Bronchial epithelial cell (primary cell): ENCODE measurements around the gene ACOT6. TPM values are rescaled to one million over a fixed set of nuclear protein-coding genes. Genes with fewer than 3 reads are reported as not detected.
A peak's percentile ranks its signal among the peaks of the same experiment; 100 is the strongest.
"Not testable (repeated sequence)": the region's sequence is repeated elsewhere in the genome, so short reads cannot be mapped to it uniquely, and the experiment has no call there.

ENCODE experiments used
- DNase-seq: peaks from one replicate; pipeline ENCODE4 v3.0.0-alpha.2; 2010; ENCODE audit warnings: low read depth
- FAIRE-seq: peaks from 2 replicates; lab custom pipeline; 2011; peaks lifted over from hg19 to GRCh38; lab: Jason Lieb, UNC
- H3K27me3 ChIP-seq: 2 replicates; pipeline ENCODE4 v1.5.1; 2011; ENCODE audit warnings: low read length; ENCODE audit not compliant: control insufficient read depth, insufficient read depth
- H3K36me3 ChIP-seq: 2 replicates; pipeline ENCODE4 v1.5.1; 2011; ENCODE audit warnings: low read length; ENCODE audit not compliant: control insufficient read depth, insufficient read depth
- H3K4me3 ChIP-seq: 2 replicates; pipeline ENCODE4 v1.5.1; 2011; ENCODE audit warnings: mild to moderate bottlenecking, low read depth, low read length, control low read depth
- CTCF ChIP-seq: IDR thresholded peaks from 2 replicates; pipeline ENCODE4 v1.5.1; 2011; ENCODE audit warnings: mild to moderate bottlenecking, moderate library complexity, low read length, control low read depth, inconsistent platforms; ENCODE audit not compliant: insufficient read depth, severe bottlenecking
- total RNA-seq: library from RNA; depleted of rRNA; stranded (reverse); fragments of >200 nt; gene quantifications from 2 replicates; pipeline ENCODE4 v1.2.1, GENCODE V29; 2014

Gene ACOT6
- not detected in 2 replicates for total RNA-seq

GRCh38 chr14:73612339-73613045 lies at the start of gene ACOT6:
ACOT6 (plus strand) TSS chr14:73612517; CDS start chr14:73612572, 55 bp downstream.
- no peak for FAIRE-seq
- peak; percentile 55 for DNase-seq
- H3K4me3 ChIP-seq: peak within 1 kb of the TSS; percentile 53
- no peaks in the 10 kb centered on the region for H3K27me3 ChIP-seq
- TF ChIP-seq CTCF: no peak
- no peaks in the 10 kb centered on the region for H3K36me3 ChIP-seq

- not testable (repeated sequence) for H3K36me3 ChIP-seq, FAIRE-seq, DNase-seq, H3K27me3 ChIP-seq, H3K4me3 ChIP-seq
Observed at GRCh38 chr14:73562696-73563095, 49.6 kb upstream of the ACOT6 start.

GRCh38 chr14:73566431-73566830 lies 45.9 kb upstream of the ACOT6 start:
- H3K4me3 ChIP-seq, H3K36me3 ChIP-seq, FAIRE-seq, H3K27me3 ChIP-seq, DNase-seq: not testable (repeated sequence)

GRCh38 chr14:73566935-73567334 lies 45.4 kb upstream of the ACOT6 start:
- not testable (repeated sequence) for H3K36me3 ChIP-seq, FAIRE-seq, DNase-seq, H3K27me3 ChIP-seq, H3K4me3 ChIP-seq

GRCh38 chr14:73567358-73567757 lies 45.0 kb upstream of the ACOT6 start:
- H3K36me3 ChIP-seq: no peaks in the 10 kb centered on the region
- H3K4me3 ChIP-seq: no peak overlapping the region

GRCh38 chr14:73567951-73568885 lies 44.1 kb upstream of the ACOT6 start:
- no peak for TF ChIP-seq CTCF
- H3K4me3 ChIP-seq: peak overlapping the region; percentile 49
- H3K27me3 ChIP-seq: no peaks in the 10 kb centered on the region
- H3K36me3 ChIP-seq: no peaks in the 10 kb centered on the region
- DNase-seq (peak; percentile 17), FAIRE-seq (no peak)

More at GRCh38 chr14:73567358-73567757, 45.0 kb upstream of the ACOT6 start:
- FAIRE-seq (no peak), DNase-seq (no peak)
- no peaks in the 10 kb centered on the region for H3K27me3 ChIP-seq
- no peak for TF ChIP-seq CTCF

GRCh38 chr14:73568886-73569184 lies 43.5 kb upstream of the ACOT6 start:
- DNase-seq: not testable (repeated sequence)

More at GRCh38 chr14:73568886-73569184, 43.5 kb upstream of the ACOT6 start:
- not testable (repeated sequence) for FAIRE-seq, H3K36me3 ChIP-seq, H3K27me3 ChIP-seq
- peak overlapping the region; percentile 49 for H3K4me3 ChIP-seq
